IMR-90 (cell line): ENCODE measurements around the gene DPEP1. TPM values are rescaled to one million over a fixed set of nuclear protein-coding genes. Genes with fewer than 3 reads are reported as not detected.

Experiments used
- ATAC-seq: fragments of 200-7000 bp; cut with Tn5 transposase; 2 replicates; pipeline ENCODE4 v1.9.1; 2020; ENCODE audit warnings: low read depth, mild to moderate bottlenecking, moderate library complexity
- BruUV-seq: library from RNA; stranded (reverse); fragments of 400-500 nt; replicated peaks from 2 replicates; lab custom pipeline; 2021; lab: Mats Ljungman, UMichigan
- CTCF ChIA-PET: fragments of 300-600 bp; formaldehyde crosslinking; extraction: SDS; loops from one replicate; lab custom pipeline; 2021; ENCODE audit warnings: antibody characterized with exemption; lab: Yijun Ruan, JAX
- POLR2A ChIA-PET: fragments of 300-600 bp; sonication (Branson Sonifier 250); formaldehyde crosslinking; loops from one replicate; lab custom pipeline; 2022; ENCODE audit warnings: antibody characterized with exemption; ENCODE audit not compliant: unreplicated experiment; lab: Charles Lee
- DNase-seq: peaks from one replicate; pipeline ENCODE4 v3.0.0; 2013
- H2AFZ ChIP-seq: replicated peaks from 2 replicates; pipeline ENCODE3; 2013; ENCODE audit warnings: low read length, mild to moderate bottlenecking; ENCODE audit not compliant: poor library complexity
- H2AK5ac ChIP-seq: 2 replicates; pipeline ENCODE4 v1.6.1; 2013; ENCODE audit warnings: low read depth, low read length, inconsistent platforms
- H2AK9ac ChIP-seq: replicated peaks from 2 replicates; pipeline ENCODE3; 2013; ENCODE audit warnings: mild to moderate bottlenecking, low read depth, low read length, moderate library complexity; ENCODE audit not compliant: poor library complexity
- H2BK120ac ChIP-seq: 2 replicates; pipeline ENCODE4 v1.6.1; 2013; ENCODE audit warnings: low read depth, low read length, inconsistent platforms
- H2BK15ac ChIP-seq: 3 replicates; pipeline ENCODE4 v1.6.1; 2013; ENCODE audit warnings: low read depth, low read length, inconsistent platforms
- H2BK20ac ChIP-seq: 2 replicates; pipeline ENCODE4 v1.6.1; 2013; ENCODE audit warnings: low read depth, mild to moderate bottlenecking, inconsistent platforms, low read length, moderate library complexity
- H2BK5ac ChIP-seq: 2 replicates; pipeline ENCODE4 v1.6.1; 2013; ENCODE audit warnings: mild to moderate bottlenecking, low read depth, low read length, inconsistent platforms; ENCODE audit not compliant: poor library complexity, severe bottlenecking
- H3K14ac ChIP-seq: replicated peaks from 2 replicates; pipeline ENCODE4 v1.6.1; 2013; ENCODE audit warnings: low read depth, low read length, inconsistent platforms
- H3K18ac ChIP-seq: 2 replicates; pipeline ENCODE4 v1.6.1; 2013; ENCODE audit warnings: low read depth, low read length, control low read depth
- H3K23ac ChIP-seq: 2 replicates; pipeline ENCODE4 v1.6.1; 2013; ENCODE audit warnings: low read depth, low read length, inconsistent platforms
- H3K27ac ChIP-seq: 2 replicates; pipeline ENCODE4 v1.5.1; 2013; ENCODE audit warnings: mild to moderate bottlenecking, control low read depth, low read length; ENCODE audit not compliant: insufficient read depth
- H3K27me3 ChIP-seq: 2 replicates; pipeline ENCODE4 v1.6.1; 2013; ENCODE audit warnings: low read length; ENCODE audit not compliant: control insufficient read depth, insufficient read depth
- H3K36me3 ChIP-seq: 2 replicates; pipeline ENCODE4 v1.6.1; 2013; ENCODE audit warnings: low read length, mixed read lengths; ENCODE audit not compliant: control insufficient read depth, insufficient read depth
- H3K4ac ChIP-seq: 2 replicates; pipeline ENCODE4 v1.6.1; 2013; ENCODE audit warnings: low read depth, low read length, inconsistent platforms
- H3K4me1 ChIP-seq: 2 replicates; pipeline ENCODE4 v1.6.1; 2013; ENCODE audit warnings: low read length, mixed read lengths; ENCODE audit not compliant: control insufficient read depth, insufficient read depth
- H3K4me2 ChIP-seq: 2 replicates; pipeline ENCODE4 v1.6.1; 2013; ENCODE audit warnings: low read depth, mild to moderate bottlenecking, control low read depth, low read length, moderate library complexity
- H3K4me3 ChIP-seq: 2 replicates; pipeline ENCODE4 v1.5.1; 2013; ENCODE audit warnings: low read depth, mild to moderate bottlenecking, control low read depth, low read length, moderate library complexity; ENCODE audit not compliant: insufficient read depth
- H3K56ac ChIP-seq: 2 replicates; pipeline ENCODE4 v1.6.1; 2013; ENCODE audit warnings: low read length, inconsistent platforms; ENCODE audit not compliant: insufficient read depth; ENCODE audit errors: extremely low read depth
- H3K79me1 ChIP-seq, 2 experiments: 2 replicates each; pipeline ENCODE4 v1.6.1; 2013; ENCODE audit warnings: low read length in 2 of 2, inconsistent platforms in 1 of 2, low read depth in 1 of 2
- H3K9ac ChIP-seq: 2 replicates; pipeline ENCODE4 v1.6.1; 2013; ENCODE audit warnings: low read depth, low read length, control low read depth
- H3K9me1 ChIP-seq: 2 replicates; pipeline ENCODE4 v1.6.1; 2013; ENCODE audit warnings: low read length, inconsistent platforms; ENCODE audit not compliant: insufficient read depth
- H3K9me3 ChIP-seq: 2 replicates; pipeline ENCODE4 v1.6.1; 2013; ENCODE audit warnings: low read length; ENCODE audit not compliant: control insufficient read depth, insufficient read depth
- H4K20me1 ChIP-seq: 2 replicates; pipeline ENCODE4 v1.6.1; 2013; ENCODE audit warnings: low read length, inconsistent platforms; ENCODE audit not compliant: insufficient read depth
- H4K5ac ChIP-seq: 2 replicates; pipeline ENCODE4 v1.6.1; 2013; ENCODE audit warnings: mild to moderate bottlenecking, low read depth, low read length, control low read depth
- H4K8ac ChIP-seq, 2 experiments: 2 replicates each; pipeline ENCODE4 v1.6.1; 2013; ENCODE audit warnings: low read depth in 2 of 2, low read length in 2 of 2, control low read depth in 1 of 2, inconsistent platforms in 1 of 2
- H4K91ac ChIP-seq: 2 replicates; pipeline ENCODE4 v1.6.1; 2013; ENCODE audit warnings: low read depth, low read length, inconsistent platforms; ENCODE audit not compliant: insufficient read depth
- ELK1 ChIP-seq: fragments of 150-350 bp; IDR thresholded peaks from 2 replicates; pipeline ENCODE4 v1.6.1; 2016; ENCODE audit warnings: low read depth, mild to moderate bottlenecking, low read length, moderate library complexity, borderline replicate concordance
- FOS ChIP-seq: fragments of 150-350 bp; IDR thresholded peaks from 2 replicates; pipeline ENCODE4 v1.6.1; 2016; ENCODE audit warnings: low read depth, low read length
- MXI1 ChIP-seq: IDR thresholded peaks from 2 replicates; pipeline ENCODE4 v1.6.1; 2012; ENCODE audit warnings: low read depth, mild to moderate bottlenecking, low read length, moderate library complexity, borderline replicate concordance
- NFE2L2 ChIP-seq: fragments of 150-350 bp; IDR thresholded peaks from 2 replicates; pipeline ENCODE4 v1.6.1; 2016; ENCODE audit warnings: low read depth, mild to moderate bottlenecking, low read length
- SMC3 ChIP-seq: fragments of 150-350 bp; IDR thresholded peaks from 2 replicates; pipeline ENCODE4 v1.6.1; 2016; ENCODE audit warnings: low read depth, mild to moderate bottlenecking, antibody characterized with exemption, low read length, moderate library complexity
- WGBS, 2 experiments: methylation state at CpG; one replicate each; pipeline versions ENCODE4 v1.1.5 to v1.1.7; 2013; ENCODE audit warnings: missing lambda C conversion rate in 2 of 2; ENCODE audit not compliant: insufficient read length in 1 of 2; ENCODE audit errors: extremely low coverage in 2 of 2; 5-methylcytosine and 5-hydroxymethylcytosine counted together
- dilution Hi-C: fragments of 300-500 bp; cut with HindIII; formaldehyde crosslinking; loops from one replicate; pipeline ENCODE4 v1.14.3; 2018; ENCODE audit warnings: low sequenced_read_pairs; ENCODE audit not compliant: unreplicated experiment
- in situ Hi-C: fragments of 300-500 bp; cut with MboI; formaldehyde crosslinking; loops from 3 replicates; pipeline ENCODE4 v1.14.3; 2019; ENCODE audit warnings: low sequenced_read_pairs, inconsistent platforms, mixed read lengths
- intact Hi-C: fragments of 100-400 bp; cut with micrococcal nuclease; formaldehyde crosslinking; loops from 2 replicates; pipeline ENCODE4 v1.10.0; 2022
- polyA plus RNA-seq, 3 experiments: library from polyadenylated mRNA; depleted of rRNA; stranded (reverse); fragments of >200 nt; gene quantifications; 2 replicates each; pipeline ENCODE4 v1.2.3, GENCODE V29; 2012; ENCODE audit warnings: low replicate concordance in 1 of 3
- total RNA-seq: library from RNA; depleted of rRNA; stranded (reverse); fragments of >200 nt; gene quantifications from 2 replicates; pipeline ENCODE4 v1.2.3, GENCODE V29; 2012

The DPEP1 gene
- total and polyA plus RNA-seq, 2 of the 4 experiments (the other 2 are of a cell fraction): not detected

GRCh38 chr16:89660146-89660545 lies 46.7 kb downstream of the DPEP1 start:
- H3K23ac ChIP-seq: no peak overlapping the region
- no peak overlapping the region for H3K4me3 ChIP-seq
- no peak overlapping the region for H3K4me2 ChIP-seq
- no peak overlapping the region for H2BK120ac ChIP-seq
- no peak overlapping the region for H3K18ac ChIP-seq
- dilution Hi-C loops (no loop called here), in situ Hi-C loops (no loop called here), intact Hi-C loops (no loop called here)
- H2AK5ac ChIP-seq: no peak overlapping the region
- BruUV-seq: no TSS peak
- H4K20me1 ChIP-seq: peaks cover 9% of the 10 kb centered on the region
- no peak overlapping the region for H2AFZ ChIP-seq
- no peak overlapping the region for H2BK20ac ChIP-seq
- no peaks in the 10 kb centered on the region for H3K27me3 ChIP-seq
- 82% methylated on average over 7 of the region's 7 CpGs; no CpG with 5 or more reads in 1 of the 2 experiments for WGBS, 2 experiments
- no peak for TF ChIP-seq FOS
- no peak for TF ChIP-seq MXI1
- no peak for TF ChIP-seq SMC3
- no peak for TF ChIP-seq NFE2L2
- no peak for TF ChIP-seq ELK1
- peaks cover 15 to 44% of the 10 kb centered on the region in 2 experiments for H3K79me1 ChIP-seq
- H3K9me3 ChIP-seq: no peaks in the 10 kb centered on the region
- ATAC-seq (no peak), DNase-seq (no peak)
- CTCF ChIA-PET: no interaction called here
- no peak overlapping the region for H3K9ac ChIP-seq
- no peak overlapping the region for H3K4ac ChIP-seq
- POLR2A ChIA-PET: no interaction called here
- H3K56ac ChIP-seq: no peak overlapping the region
- H3K4me1 ChIP-seq: peaks cover 7% of the 10 kb centered on the region
- no peak overlapping the region for H2BK15ac ChIP-seq
- no peak overlapping the region for H2BK5ac ChIP-seq
- no peak overlapping the region for H3K27ac ChIP-seq
- peaks cover 16% of the 10 kb centered on the region for H3K36me3 ChIP-seq
- no peak overlapping the region for H4K8ac ChIP-seq
- H4K91ac ChIP-seq: no peak overlapping the region
- no peak overlapping the region for H4K5ac ChIP-seq
- H3K14ac ChIP-seq: no peak overlapping the region
- no peak overlapping the region for H2AK9ac ChIP-seq
- H3K9me1 ChIP-seq: peaks cover 7% of the 10 kb centered on the region; the same call in 1 of the 2 replicates
